DOHH2 (cell line): ENCODE results near the gene PREX1.

Experiments
- H3F3A ChIP-seq: fragments of 200-600 bp; sonication (generic), shearing (Covaris generic); 2 replicates; pipeline ENCODE4 v1.6.0; 2016; ENCODE audit warnings: antibody characterized with exemption, mild to moderate bottlenecking; ENCODE audit not compliant: control insufficient read depth, insufficient read depth
- H3K27ac ChIP-seq: fragments of 200-600 bp; sonication (generic); 2 replicates; pipeline ENCODE4 v1.5.1; 2014; ENCODE audit warnings: low read depth, mild to moderate bottlenecking, low read length, moderate library complexity
- H3K27me3 ChIP-seq: fragments of 200-600 bp; sonication (generic); 2 replicates; pipeline ENCODE4 v1.6.1; 2014; ENCODE audit warnings: mild to moderate bottlenecking, low read length, mixed read lengths; ENCODE audit not compliant: control insufficient read depth
- H3K36me3 ChIP-seq: fragments of 200-600 bp; sonication (generic); 2 replicates; pipeline ENCODE4 v1.6.1; 2014; ENCODE audit warnings: mild to moderate bottlenecking, low read length, moderate library complexity, mixed read lengths; ENCODE audit not compliant: control insufficient read depth
- H3K4me1 ChIP-seq: fragments of 200-600 bp; sonication (generic); 2 replicates; pipeline ENCODE4 v1.6.1; 2014; ENCODE audit warnings: mild to moderate bottlenecking, low read length, mixed read lengths; ENCODE audit not compliant: control insufficient read depth
- H3K4me2 ChIP-seq: fragments of 200-600 bp; sonication (generic); 2 replicates; pipeline ENCODE4 v1.6.0; 2014; ENCODE audit warnings: mild to moderate bottlenecking, low read length, moderate library complexity
- H3K4me3 ChIP-seq: fragments of 200-600 bp; sonication (generic); 2 replicates; pipeline ENCODE4 v1.5.1; 2014; ENCODE audit warnings: mild to moderate bottlenecking, low read length, mixed read lengths
- H3K79me2 ChIP-seq: fragments of 200-600 bp; sonication (generic); 2 replicates; pipeline ENCODE4 v1.6.1; 2014; ENCODE audit warnings: mild to moderate bottlenecking, low read length, mixed read lengths; ENCODE audit not compliant: control insufficient read depth
- H3K9me2 ChIP-seq: fragments of 200-600 bp; sonication (generic); replicated peaks from 2 replicates; pipeline ENCODE4 v1.6.1; 2014; ENCODE audit warnings: mild to moderate bottlenecking, low read length, mixed read lengths; ENCODE audit not compliant: control insufficient read depth
- H3K9me3 ChIP-seq: fragments of 200-600 bp; sonication (generic); 2 replicates; pipeline ENCODE4 v1.6.1; 2014; ENCODE audit warnings: antibody characterized with exemption, low read length, mixed read lengths; ENCODE audit not compliant: control insufficient read depth, insufficient read depth
- H4K20me1 ChIP-seq: fragments of 200-600 bp; sonication (generic); 2 replicates; pipeline ENCODE4 v1.6.0; 2014; ENCODE audit warnings: low read depth, mild to moderate bottlenecking, antibody characterized with exemption, low read length, moderate library complexity; ENCODE audit not compliant: control insufficient read depth, insufficient read depth
- EZH2phosphoT487 ChIP-seq: fragments of 200-600 bp; sonication (generic); IDR thresholded peaks from 2 replicates; pipeline ENCODE4 v1.6.1; 2017; ENCODE audit warnings: borderline replicate concordance, mild to moderate bottlenecking, antibody characterized with exemption, low read length, moderate library complexity, mixed read lengths
- TF ChIP-seq, protein P1 (sequence below): fragments of 200-600 bp; sonication (generic); IDR thresholded peaks from one replicate; pipeline ENCODE4 v1.5.1; 2014; ENCODE audit warnings: antibody characterized with exemption, mild to moderate bottlenecking, low read depth, low read length; ENCODE audit not compliant: poor library complexity, severe bottlenecking

The PREX1 gene

GRCh38 chr20:48652961-48653705 lies 174.7 kb downstream of the PREX1 start:
- Histone ChIP-seq H3K4me3 (no peak overlapping the region), H3K9me2 (no peaks in the 10 kb centered on the region), H3K36me3 (no peaks in the 10 kb centered on the region), H3K4me2 (no peak overlapping the region), H3K79me2 (no peaks in the 10 kb centered on the region), H3K4me1 (no peaks in the 10 kb centered on the region), H3F3A (no peaks in the 10 kb centered on the region), H3K27me3 (no peaks in the 10 kb centered on the region), H3K9me3 (no peaks in the 10 kb centered on the region), H3K27ac (no peak overlapping the region), H4K20me1 (no peaks in the 10 kb centered on the region)
- TF ChIP-seq, protein P1, sequence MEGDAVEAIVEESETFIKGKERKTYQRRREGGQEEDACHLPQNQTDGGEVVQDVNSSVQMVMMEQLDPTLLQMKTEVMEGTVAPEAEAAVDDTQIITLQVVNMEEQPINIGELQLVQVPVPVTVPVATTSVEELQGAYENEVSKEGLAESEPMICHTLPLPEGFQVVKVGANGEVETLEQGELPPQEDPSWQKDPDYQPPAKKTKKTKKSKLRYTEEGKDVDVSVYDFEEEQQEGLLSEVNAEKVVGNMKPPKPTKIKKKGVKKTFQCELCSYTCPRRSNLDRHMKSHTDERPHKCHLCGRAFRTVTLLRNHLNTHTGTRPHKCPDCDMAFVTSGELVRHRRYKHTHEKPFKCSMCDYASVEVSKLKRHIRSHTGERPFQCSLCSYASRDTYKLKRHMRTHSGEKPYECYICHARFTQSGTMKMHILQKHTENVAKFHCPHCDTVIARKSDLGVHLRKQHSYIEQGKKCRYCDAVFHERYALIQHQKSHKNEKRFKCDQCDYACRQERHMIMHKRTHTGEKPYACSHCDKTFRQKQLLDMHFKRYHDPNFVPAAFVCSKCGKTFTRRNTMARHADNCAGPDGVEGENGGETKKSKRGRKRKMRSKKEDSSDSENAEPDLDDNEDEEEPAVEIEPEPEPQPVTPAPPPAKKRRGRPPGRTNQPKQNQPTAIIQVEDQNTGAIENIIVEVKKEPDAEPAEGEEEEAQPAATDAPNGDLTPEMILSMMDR: no peak
- no peak for TF ChIP-seq EZH2phosphoT487

DNA sequence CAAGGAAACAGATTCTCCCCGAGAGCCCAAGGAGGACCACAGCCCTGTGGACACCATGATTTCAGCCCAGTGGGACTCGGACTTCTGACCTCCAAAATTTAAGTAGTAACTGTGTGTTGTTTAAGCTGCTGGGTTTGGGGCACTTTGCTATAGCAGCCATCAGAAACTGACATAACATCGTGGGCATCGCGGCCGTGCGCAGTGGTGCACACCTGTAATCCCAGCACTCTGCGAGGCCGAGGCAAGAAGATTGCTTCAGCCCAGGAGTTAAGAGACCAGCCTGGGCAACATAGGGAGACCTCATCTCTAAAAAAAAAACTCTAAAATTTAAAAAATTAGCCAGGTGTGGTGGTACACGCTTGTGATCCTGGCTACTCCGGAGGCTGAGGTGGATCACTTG lies 175.8 kb downstream of the PREX1 start:
- H3K27me3 ChIP-seq: no peaks in the 10 kb centered on the region
- H3K9me3 ChIP-seq: no peaks in the 10 kb centered on the region
- no peak overlapping the region for H3K4me2 ChIP-seq
- no peaks in the 10 kb centered on the region for H3K4me1 ChIP-seq
- H3K36me3 ChIP-seq: no peaks in the 10 kb centered on the region
- no peaks in the 10 kb centered on the region for H4K20me1 ChIP-seq
- no peak overlapping the region for H3K4me3 ChIP-seq
- H3K9me2 ChIP-seq: no peaks in the 10 kb centered on the region
- H3F3A ChIP-seq: no peaks in the 10 kb centered on the region
- H3K27ac ChIP-seq: no peak overlapping the region
- TF ChIP-seq, protein P1: no peak
- no peak for TF ChIP-seq EZH2phosphoT487
- H3K79me2 ChIP-seq: no peaks in the 10 kb centered on the region

DNA sequence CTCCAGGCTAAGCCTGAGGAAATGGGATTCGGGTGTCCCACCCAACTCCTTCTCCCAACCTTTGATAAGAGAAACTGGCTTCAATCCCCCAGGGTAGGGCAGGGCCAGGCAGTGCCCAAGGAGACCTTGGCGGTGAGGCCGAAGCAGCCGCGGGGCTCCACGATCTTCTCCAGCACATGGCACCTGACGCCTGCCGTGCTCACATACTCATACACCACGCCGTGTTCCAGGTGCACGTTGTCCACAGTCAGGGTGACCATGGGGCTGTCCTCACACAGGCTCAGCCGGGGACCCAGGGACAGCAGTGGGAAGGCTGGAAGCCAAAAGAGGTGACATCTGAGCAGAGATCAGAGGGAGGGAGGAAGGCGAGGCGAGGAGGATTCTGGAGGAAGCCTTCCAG lies 176.5 kb downstream of the PREX1 start:
- Histone ChIP-seq H3K36me3 (no peaks in the 10 kb centered on the region), H3K4me2 (no peak overlapping the region), H3K27me3 (no peaks in the 10 kb centered on the region), H3K9me3 (no peaks in the 10 kb centered on the region), H3K79me2 (no peaks in the 10 kb centered on the region), H4K20me1 (no peaks in the 10 kb centered on the region), H3F3A (no peaks in the 10 kb centered on the region), H3K4me3 (no peak overlapping the region), H3K4me1 (no peaks in the 10 kb centered on the region), H3K9me2 (no peaks in the 10 kb centered on the region), H3K27ac (no peak overlapping the region)
- TF ChIP-seq, protein P1: no peak
- TF ChIP-seq EZH2phosphoT487: no peak
